ENCODE measurements around the gene SLCO4A1.

The SLCO4A1 gene

GRCh38 chr20:62689861-62690260 is 47.6 kb downstream of the SLCO4A1 start:
- H3K27ac ChIP-seq (ENCODE audit: low read depth, low read length) = no peak overlapping the region
- no peak overlapping the region for H3K9ac ChIP-seq (ENCODE audit: low read length)
- peaks cover 0 to 4% of the 10 kb centered on the region in 2 donors for H3K27me3 ChIP-seq (ENCODE audit: control insufficient read depth in 1 of 2, insufficient read depth in 2 of 2, low read length in 2 of 2)
- peaks cover 7% of the 10 kb centered on the region for H3K4me1 ChIP-seq (ENCODE audit: insufficient read depth, low read length)
- H3K9me3 ChIP-seq (ENCODE audit: low read length) = no peaks in the 10 kb centered on the region
- H3K36me3 ChIP-seq (ENCODE audit: insufficient read depth, low read length) = no peaks in the 10 kb centered on the region
- H3K4me3 ChIP-seq (ENCODE audit: low read depth in 1 of 2, low read length in 2 of 2) = no peak overlapping the region

DNA sequence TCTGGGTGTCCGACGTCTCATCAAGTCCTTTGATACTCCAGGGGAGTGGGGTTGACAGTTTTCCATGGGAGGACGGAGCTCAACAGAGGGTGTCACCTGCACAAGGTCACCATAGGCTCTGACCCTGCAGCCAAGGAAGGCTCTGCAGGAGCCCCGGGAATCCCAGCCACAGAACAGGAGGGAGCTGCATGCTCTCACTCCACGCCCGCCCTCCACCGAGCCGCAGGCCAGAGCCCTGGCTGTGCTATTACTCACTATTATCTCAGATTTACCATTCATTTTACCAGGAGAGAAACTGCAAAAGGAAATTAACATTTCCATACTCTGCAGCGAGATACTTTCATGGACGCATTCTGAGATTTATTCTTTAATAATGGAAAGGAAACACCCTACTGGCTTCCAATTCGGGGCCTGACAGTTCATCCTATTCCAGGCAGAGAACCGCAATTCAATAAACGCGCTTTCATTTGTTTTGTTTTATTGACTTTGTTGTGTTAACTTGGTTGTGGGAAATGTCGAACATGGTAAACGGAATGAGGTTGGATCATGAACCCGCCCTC is 48.0 kb downstream of the SLCO4A1 start:
- Histone ChIP-seq H3K36me3 (ENCODE audit: insufficient read depth, low read length) (no peaks in the 10 kb centered on the region), H3K4me1 (ENCODE audit: insufficient read depth, low read length) (peaks cover 7% of the 10 kb centered on the region), H3K9ac (ENCODE audit: low read length) (no peak overlapping the region), H3K27ac (ENCODE audit: low read depth, low read length) (no peak overlapping the region), H3K4me3 (ENCODE audit: low read depth in 1 of 2, low read length in 2 of 2) (no peak overlapping the region), H3K27me3 (ENCODE audit: control insufficient read depth in 1 of 2, insufficient read depth in 2 of 2, low read length in 2 of 2) (peaks cover 0 to 4% of the 10 kb centered on the region in 2 donors), H3K9me3 (ENCODE audit: low read length) (no peaks in the 10 kb centered on the region)

- H3K4me3 ChIP-seq (ENCODE audit: low read depth in 1 of 2, low read length in 2 of 2) = no peak overlapping the region
- H3K9me3 ChIP-seq (ENCODE audit: low read length) = no peaks in the 10 kb centered on the region
- no peaks in the 10 kb centered on the region for H3K36me3 ChIP-seq (ENCODE audit: insufficient read depth, low read length)
- no peaks in the 10 kb centered on the region for H3K27me3 ChIP-seq (ENCODE audit: control insufficient read depth in 1 of 2, insufficient read depth in 2 of 2, low read length in 2 of 2)
- no peak overlapping the region for H3K27ac ChIP-seq (ENCODE audit: low read depth, low read length)
- H3K9ac ChIP-seq (ENCODE audit: low read length) = no peak overlapping the region
- H3K4me1 ChIP-seq (ENCODE audit: insufficient read depth, low read length) = peaks cover 7% of the 10 kb centered on the region
These were observed 49.2 kb downstream of the SLCO4A1 start for GRCh38 chr20:62691487-62691886.

DNA sequence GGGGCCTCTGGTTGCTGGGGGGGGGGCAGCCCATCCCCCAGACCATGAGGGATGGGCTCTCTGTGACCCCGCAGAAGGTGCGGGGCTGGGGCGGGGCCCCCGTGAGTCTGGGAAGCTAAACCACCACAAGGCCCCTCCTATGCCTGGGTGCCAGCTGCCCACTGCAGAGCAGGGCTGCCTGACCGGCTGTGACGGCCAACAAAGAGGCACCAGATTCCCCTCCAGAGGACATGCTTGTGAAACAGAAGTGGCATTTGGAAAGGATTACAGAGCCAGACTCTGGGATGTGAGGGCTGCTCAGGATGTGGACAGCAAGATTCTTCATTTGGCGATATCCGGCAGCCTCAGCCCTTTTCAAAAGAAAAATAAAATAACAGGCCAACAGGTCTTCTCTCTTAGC is 49.9 kb downstream of the SLCO4A1 start:
- no peak overlapping the region for H3K9ac ChIP-seq (ENCODE audit: low read length)
- H3K36me3 ChIP-seq (ENCODE audit: insufficient read depth, low read length) = no peaks in the 10 kb centered on the region
- no peak overlapping the region for H3K27ac ChIP-seq (ENCODE audit: low read depth, low read length)
- no peaks in the 10 kb centered on the region for H3K27me3 ChIP-seq (ENCODE audit: control insufficient read depth in 1 of 2, insufficient read depth in 2 of 2, low read length in 2 of 2)
- H3K4me3 ChIP-seq (ENCODE audit: low read depth in 1 of 2, low read length in 2 of 2) = no peak overlapping the region
- no peaks in the 10 kb centered on the region for H3K9me3 ChIP-seq (ENCODE audit: low read length)
- peaks cover 7% of the 10 kb centered on the region for H3K4me1 ChIP-seq (ENCODE audit: insufficient read depth, low read length)

DNA sequence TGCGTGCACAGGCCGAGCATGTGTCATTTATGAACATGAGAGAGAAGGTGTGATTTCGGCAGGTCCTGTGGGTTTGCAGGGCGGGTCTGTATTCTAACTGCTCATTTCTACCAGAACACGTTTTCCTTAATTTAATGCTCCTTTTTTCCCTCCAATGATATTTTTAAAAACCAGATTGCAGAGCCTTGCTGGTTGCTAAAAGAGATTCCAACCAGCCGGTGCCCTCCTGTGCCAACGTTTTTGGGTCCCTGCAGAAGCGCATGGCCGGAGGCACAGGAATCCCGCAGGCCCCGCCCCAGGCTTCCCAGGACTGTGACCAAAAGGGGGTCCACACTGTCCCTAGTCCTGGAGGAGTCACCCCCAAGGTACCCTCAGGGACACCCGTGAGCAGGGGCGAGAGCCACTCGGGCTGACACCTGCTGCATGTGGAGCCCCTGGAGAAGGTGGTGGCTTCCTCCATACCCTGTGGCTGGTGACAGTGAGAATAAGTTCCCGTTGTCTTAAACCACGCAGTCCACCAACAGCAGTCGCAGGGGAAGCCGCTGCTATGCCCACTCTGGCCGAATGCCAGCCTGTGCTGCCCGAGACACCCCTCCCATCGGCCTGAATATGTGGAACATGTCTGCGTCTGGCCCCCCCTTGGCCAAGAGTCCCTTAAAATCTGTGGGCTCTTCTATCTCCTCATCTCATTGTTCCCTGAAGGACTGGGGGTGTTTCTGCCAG is 50.7 kb downstream of the SLCO4A1 start:
- Histone ChIP-seq H3K4me1 (ENCODE audit: insufficient read depth, low read length) (peaks cover 7% of the 10 kb centered on the region), H3K9me3 (ENCODE audit: low read length) (no peaks in the 10 kb centered on the region), H3K36me3 (ENCODE audit: insufficient read depth, low read length) (no peaks in the 10 kb centered on the region), H3K4me3 (ENCODE audit: low read depth in 1 of 2, low read length in 2 of 2) (no peak overlapping the region), H3K27ac (ENCODE audit: low read depth, low read length) (no peak overlapping the region), H3K27me3 (ENCODE audit: control insufficient read depth in 1 of 2, insufficient read depth in 2 of 2, low read length in 2 of 2) (no peaks in the 10 kb centered on the region), H3K9ac (ENCODE audit: low read length) (no peak overlapping the region)

DNA sequence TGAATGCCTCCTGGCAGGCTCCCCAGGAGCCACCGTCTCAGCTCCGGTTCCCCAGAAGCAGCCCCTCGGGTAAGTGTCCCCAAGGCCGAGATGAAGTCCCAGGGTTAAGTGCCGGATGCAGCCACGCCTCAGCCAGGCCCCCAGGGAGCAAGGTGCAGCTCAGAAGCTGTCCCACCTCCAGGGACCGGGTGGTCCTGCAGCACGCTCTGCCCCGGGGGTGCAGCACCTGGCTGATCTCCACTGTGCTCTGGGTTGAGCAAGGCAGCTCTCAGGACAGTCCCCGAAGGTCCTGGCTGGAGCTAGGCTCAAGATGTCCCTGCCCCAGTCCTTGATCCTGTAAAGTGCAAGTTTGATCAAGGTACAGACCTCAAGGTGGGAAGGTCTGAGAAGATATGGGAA is 51.2 kb downstream of the SLCO4A1 start:
- Histone ChIP-seq H3K4me3 (ENCODE audit: low read depth in 1 of 2, low read length in 2 of 2) (no peak overlapping the region), H3K9me3 (ENCODE audit: low read length) (no peaks in the 10 kb centered on the region), H3K27me3 (ENCODE audit: control insufficient read depth in 1 of 2, insufficient read depth in 2 of 2, low read length in 2 of 2) (no peaks in the 10 kb centered on the region)

DNA sequence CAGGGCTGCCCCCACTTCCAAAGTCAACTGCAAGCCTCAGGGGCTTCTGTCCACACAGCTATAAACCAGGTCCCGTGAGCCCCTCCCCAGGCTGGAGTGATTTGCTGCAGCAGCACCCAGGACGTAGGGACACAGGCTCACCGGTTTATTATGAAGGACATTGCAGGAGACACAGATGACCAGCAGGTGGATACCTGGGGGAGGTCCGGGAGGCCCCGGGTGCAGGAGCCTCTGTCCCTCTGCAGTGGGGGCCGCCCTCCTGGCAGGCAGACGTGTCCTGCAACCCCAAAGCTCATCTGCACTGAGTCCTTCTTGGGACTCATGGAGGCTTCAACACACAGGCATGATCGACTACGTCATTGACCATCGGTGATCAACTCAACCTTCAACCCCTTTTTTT is 51.8 kb downstream of the SLCO4A1 start:
- H3K9ac ChIP-seq (ENCODE audit: low read length) = no peak overlapping the region
- no peaks in the 10 kb centered on the region for H3K36me3 ChIP-seq (ENCODE audit: insufficient read depth, low read length)
- H3K9me3 ChIP-seq (ENCODE audit: low read length) = no peaks in the 10 kb centered on the region
- H3K27me3 ChIP-seq (ENCODE audit: control insufficient read depth in 1 of 2, insufficient read depth in 2 of 2, low read length in 2 of 2) = no peaks in the 10 kb centered on the region
- H3K4me3 ChIP-seq (ENCODE audit: low read depth in 1 of 2, low read length in 2 of 2) = no peak overlapping the region
- H3K27ac ChIP-seq (ENCODE audit: low read depth, low read length) = no peak overlapping the region
- no peaks in the 10 kb centered on the region for H3K4me1 ChIP-seq (ENCODE audit: insufficient read depth, low read length)

More for the DNA sequence above, 51.2 kb downstream of the SLCO4A1 start:
- no peaks in the 10 kb centered on the region for H3K36me3 ChIP-seq (ENCODE audit: insufficient read depth, low read length)
- no peak overlapping the region for H3K27ac ChIP-seq (ENCODE audit: low read depth, low read length)
- H3K4me1 ChIP-seq (ENCODE audit: insufficient read depth, low read length) = peaks cover 4% of the 10 kb centered on the region
- H3K9ac ChIP-seq (ENCODE audit: low read length) = no peak overlapping the region

DNA sequence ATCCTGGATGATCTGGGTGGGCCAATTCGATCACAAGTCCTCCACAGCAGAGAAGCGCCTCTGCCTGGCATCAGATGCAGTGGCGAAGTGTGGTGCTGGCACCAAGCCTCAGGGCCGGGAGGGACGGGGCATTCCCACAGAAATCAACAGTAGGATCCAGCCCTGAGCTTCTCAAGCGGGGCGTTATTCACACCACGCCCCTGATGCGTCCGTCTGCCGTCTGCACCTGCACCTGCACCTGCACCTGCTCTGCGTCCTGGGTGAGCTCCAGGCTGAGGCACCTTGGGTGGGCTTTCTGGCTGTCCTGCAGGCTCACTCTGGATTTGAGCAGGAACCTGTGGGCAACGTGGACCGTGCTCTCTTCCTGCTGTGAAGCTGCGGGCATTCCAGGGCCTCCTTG is 52.6 kb downstream of the SLCO4A1 start:
- H3K9ac ChIP-seq (ENCODE audit: low read length) = no peak overlapping the region
- H3K27ac ChIP-seq (ENCODE audit: low read depth, low read length) = no peak overlapping the region
- H3K36me3 ChIP-seq (ENCODE audit: insufficient read depth, low read length) = no peaks in the 10 kb centered on the region
- H3K4me1 ChIP-seq (ENCODE audit: insufficient read depth, low read length) = no peaks in the 10 kb centered on the region
- H3K27me3 ChIP-seq (ENCODE audit: control insufficient read depth in 1 of 2, insufficient read depth in 2 of 2, low read length in 2 of 2) = no peaks in the 10 kb centered on the region
- H3K4me3 ChIP-seq (ENCODE audit: low read depth in 1 of 2, low read length in 2 of 2) = no peak overlapping the region
- H3K9me3 ChIP-seq (ENCODE audit: low read length) = no peaks in the 10 kb centered on the region

DNA sequence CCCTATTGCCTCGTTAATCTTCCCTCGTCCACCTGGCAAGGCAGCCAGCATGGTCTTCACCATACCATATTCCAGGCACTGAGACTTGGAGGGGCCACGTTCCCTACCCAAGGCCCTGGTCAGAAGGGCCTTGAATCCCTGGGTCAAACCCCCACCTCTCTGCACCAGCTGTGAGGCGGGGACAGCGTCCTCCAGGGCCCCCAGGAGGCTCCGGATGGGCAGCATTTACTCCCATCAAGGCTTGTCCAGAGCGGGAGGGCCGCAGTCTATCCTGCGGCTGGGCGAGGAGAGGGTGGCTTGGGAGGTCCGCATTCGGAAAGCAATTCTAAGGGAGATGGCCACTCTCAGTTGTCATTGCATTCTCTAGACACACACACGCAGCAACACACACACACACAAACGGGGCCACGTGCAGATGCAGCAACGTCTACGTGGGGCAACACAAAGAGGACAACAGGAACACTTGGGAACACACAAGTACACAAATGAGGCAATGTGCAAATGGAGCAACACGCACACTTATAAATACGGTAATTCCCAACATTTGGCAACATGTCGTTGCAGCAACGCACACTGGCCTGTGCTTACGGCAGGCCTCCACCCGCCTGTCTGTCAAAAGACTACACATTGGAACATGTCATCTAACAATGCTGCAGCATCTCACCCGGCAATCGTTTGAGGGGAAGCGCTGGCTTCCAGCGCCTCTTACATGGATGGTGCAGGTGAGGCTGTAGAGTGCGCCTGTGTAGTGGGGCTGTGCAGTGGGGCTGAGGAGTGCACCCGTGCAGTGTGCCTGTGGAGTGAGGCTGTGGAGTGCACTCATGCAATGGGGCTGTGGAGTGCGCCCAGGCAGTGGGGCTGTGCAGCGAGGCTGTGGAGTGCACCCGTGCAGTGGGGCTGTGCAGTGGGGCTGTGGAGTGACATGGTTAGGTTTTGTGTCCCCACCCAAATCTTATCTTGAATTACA is 53.4 kb downstream of the SLCO4A1 start:
- H3K36me3 ChIP-seq (ENCODE audit: insufficient read depth, low read length) = no peaks in the 10 kb centered on the region
- no peaks in the 10 kb centered on the region for H3K9me3 ChIP-seq (ENCODE audit: low read length)
- H3K4me1 ChIP-seq (ENCODE audit: insufficient read depth, low read length) = no peaks in the 10 kb centered on the region
- no peak overlapping the region for H3K4me3 ChIP-seq (ENCODE audit: low read depth in 1 of 2, low read length in 2 of 2)
- H3K9ac ChIP-seq (ENCODE audit: low read length) = no peak overlapping the region
- H3K27me3 ChIP-seq (ENCODE audit: control insufficient read depth in 1 of 2, insufficient read depth in 2 of 2, low read length in 2 of 2) = no peaks in the 10 kb centered on the region
- H3K27ac ChIP-seq (ENCODE audit: low read depth, low read length) = no peak overlapping the region

DNA sequence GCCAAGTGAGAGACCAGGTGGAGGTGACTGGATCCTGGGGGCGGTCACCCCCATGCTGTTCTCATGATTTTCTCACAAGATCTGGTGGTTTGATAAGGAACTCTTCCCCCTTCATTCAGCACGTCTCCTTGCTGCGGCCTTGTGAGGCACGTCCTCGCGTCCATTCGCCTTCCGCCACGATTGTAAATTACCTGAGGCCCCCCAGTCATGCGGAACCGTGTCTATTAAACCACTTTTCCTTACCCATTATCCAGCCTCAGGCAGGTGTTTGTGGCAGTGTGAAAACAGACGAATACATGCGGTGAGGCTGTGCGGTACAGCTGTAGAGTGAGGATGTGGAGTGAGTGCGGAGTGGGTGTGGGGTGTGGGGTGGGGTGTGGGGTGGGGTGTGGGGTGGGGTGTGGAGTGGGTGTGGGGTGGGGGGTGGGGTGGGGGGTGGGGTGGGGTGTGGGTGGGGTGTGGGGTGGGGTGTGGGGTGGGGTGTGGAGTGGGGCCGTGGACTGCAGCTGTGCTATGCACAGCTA is 54.2 kb downstream of the SLCO4A1 start:
- Histone ChIP-seq H3K9me3 (ENCODE audit: low read length) (no peaks in the 10 kb centered on the region), H3K27ac (ENCODE audit: low read depth, low read length) (no peak overlapping the region), H3K27me3 (ENCODE audit: control insufficient read depth in 1 of 2, insufficient read depth in 2 of 2, low read length in 2 of 2) (no peaks in the 10 kb centered on the region), H3K36me3 (ENCODE audit: insufficient read depth, low read length) (no peaks in the 10 kb centered on the region), H3K4me3 (ENCODE audit: low read depth in 1 of 2, low read length in 2 of 2) (no peak overlapping the region), H3K4me1 (ENCODE audit: insufficient read depth, low read length) (no peaks in the 10 kb centered on the region), H3K9ac (ENCODE audit: low read length) (no peak overlapping the region)

GRCh38 chr20:62696989-62697388 is 54.7 kb downstream of the SLCO4A1 start:
- no peaks in the 10 kb centered on the region for H3K9me3 ChIP-seq (ENCODE audit: low read length)
- no peak overlapping the region for H3K4me3 ChIP-seq (ENCODE audit: low read depth in 1 of 2, low read length in 2 of 2)
- H3K27ac ChIP-seq (ENCODE audit: low read depth, low read length) = no peak overlapping the region
- no peaks in the 10 kb centered on the region for H3K4me1 ChIP-seq (ENCODE audit: insufficient read depth, low read length)
- H3K27me3 ChIP-seq (ENCODE audit: control insufficient read depth in 1 of 2, insufficient read depth in 2 of 2, low read length in 2 of 2) = no peaks in the 10 kb centered on the region
- no peak overlapping the region for H3K9ac ChIP-seq (ENCODE audit: low read length)
- no peaks in the 10 kb centered on the region for H3K36me3 ChIP-seq (ENCODE audit: insufficient read depth, low read length)

Data from muscle layer of colon (tissue), 2 donors.